GM19035 (cell line): ENCODE results near the gene REPIN1.

Experiments used
- ATAC-seq: cut with Tn5 transposase; IDR thresholded peaks from one replicate; pipeline ENCODE4 v1.9.1; 2021; ENCODE audit not compliant: unreplicated experiment

Gene REPIN1

GRCh38 chr7:150336746-150337145 lies 31.9 kb upstream of the REPIN1 start:
- no peak for ATAC-seq

- ATAC-seq = no peak
Observed at GRCh38 chr7:150337179-150337578, 31.4 kb upstream of the REPIN1 start.

- ATAC-seq = no peak
Observed at GRCh38 chr7:150337659-150338081, 31.0 kb upstream of the REPIN1 start.

- ATAC-seq = no peak
Observed at GRCh38 chr7:150338166-150338829, 30.3 kb upstream of the REPIN1 start.

- ATAC-seq = no peak
Observed at GRCh38 chr7:150339409-150339809, 29.2 kb upstream of the REPIN1 start.

GRCh38 chr7:150340024-150340749 lies 28.4 kb upstream of the REPIN1 start:
- ATAC-seq = no peak

- ATAC-seq = no peak
Observed at GRCh38 chr7:150340875-150341262, 27.8 kb upstream of the REPIN1 start.

GRCh38 chr7:150341263-150342120 lies 27.1 kb upstream of the REPIN1 start, which contains the start of gene RARRES2:
Gene RARRES2 (minus strand): TSS chr7:150341629. CDS start chr7:150340609, 1,020 bp downstream.
- no peak for ATAC-seq

GRCh38 chr7:150342121-150342408 lies 26.6 kb upstream of the REPIN1 start:
- ATAC-seq = no peak

- ATAC-seq = no peak
Observed at GRCh38 chr7:150343225-150343624, 25.4 kb upstream of the REPIN1 start.

- no peak for ATAC-seq
Observed at GRCh38 chr7:150344299-150344698, 24.3 kb upstream of the REPIN1 start.

- ATAC-seq = no peak
Observed at GRCh38 chr7:150345012-150345411, 23.6 kb upstream of the REPIN1 start.

GRCh38 chr7:150346922-150347321 lies 21.7 kb upstream of the REPIN1 start:
- ATAC-seq = no peak

GRCh38 chr7:150351587-150352194 lies 16.9 kb upstream of the REPIN1 start:
- ATAC-seq = no peak

- ATAC-seq = no peak
Observed at GRCh38 chr7:150355666-150356059, 13.0 kb upstream of the REPIN1 start.

GRCh38 chr7:150356265-150356897 lies 12.2 kb upstream of the REPIN1 start:
- ATAC-seq = no peak

- ATAC-seq = no peak
Observed at GRCh38 chr7:150357270-150357669, 11.4 kb upstream of the REPIN1 start.

GRCh38 chr7:150357771-150358427 lies 10.7 kb upstream of the REPIN1 start:
- no peak for ATAC-seq

GRCh38 chr7:150358433-150358832 lies 10.2 kb upstream of the REPIN1 start:
- ATAC-seq = no peak

- ATAC-seq = no peak
Observed at GRCh38 chr7:150358988-150359621, 9.5 kb upstream of the REPIN1 start.
